Inflammatory macrophage treated with lipopolysaccharide for 1 hour (primary cell): ENCODE measurements around the gene PRSS21.

Source experiments
- DNase-seq, 2 donors: peaks; one replicate each; pipeline ENCODE4 v3.0.0-alpha.2; 2020 to 2022

PRSS21 gene, protein sequence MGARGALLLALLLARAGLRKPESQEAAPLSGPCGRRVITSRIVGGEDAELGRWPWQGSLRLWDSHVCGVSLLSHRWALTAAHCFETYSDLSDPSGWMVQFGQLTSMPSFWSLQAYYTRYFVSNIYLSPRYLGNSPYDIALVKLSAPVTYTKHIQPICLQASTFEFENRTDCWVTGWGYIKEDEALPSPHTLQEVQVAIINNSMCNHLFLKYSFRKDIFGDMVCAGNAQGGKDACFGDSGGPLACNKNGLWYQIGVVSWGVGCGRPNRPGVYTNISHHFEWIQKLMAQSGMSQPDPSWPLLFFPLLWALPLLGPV

DNA sequence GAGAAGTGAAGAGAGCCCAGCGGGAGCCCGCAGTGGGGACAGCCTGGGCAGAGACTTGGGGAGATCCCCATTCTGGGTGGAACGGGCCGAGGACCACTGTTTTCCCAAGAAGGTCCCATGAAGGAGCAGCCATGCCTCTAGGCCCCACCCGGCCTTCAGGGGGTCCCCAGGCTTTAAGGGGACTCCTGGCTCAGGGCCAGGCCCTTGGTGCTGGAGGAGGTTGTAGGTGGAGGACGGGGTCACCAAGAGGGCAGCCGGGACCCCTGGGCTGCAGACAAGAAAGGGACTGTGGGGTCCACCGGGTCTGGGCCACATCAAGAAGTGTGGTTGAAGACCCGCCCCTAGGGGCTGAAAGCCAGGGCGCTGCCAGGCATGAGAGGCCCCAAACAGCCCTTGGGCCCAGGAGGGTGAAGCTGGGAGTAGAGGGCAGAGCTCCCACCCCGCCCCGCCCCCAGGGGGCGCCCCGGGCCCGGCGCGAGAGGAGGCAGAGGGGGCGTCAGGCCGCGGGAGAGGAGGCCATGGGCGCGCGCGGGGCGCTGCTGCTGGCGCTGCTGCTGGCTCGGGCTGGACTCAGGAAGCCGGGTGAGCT is at the start of gene PRSS21:
PRSS21 (plus strand) TSS at position 487 of the 589 bp plus-strand sequence; CDS start at position 519, 32 bp downstream.
- DNase-seq, result no peak

GRCh38 chr16:2767891-2768290 is 49.1 kb upstream of the PRSS21 start:
- DNase-seq, result no peak

GRCh38 chr16:2768403-2769089 is 48.5 kb upstream of the PRSS21 start:
- DNase-seq, result no peak

GRCh38 chr16:2769100-2769529 is 47.9 kb upstream of the PRSS21 start:
- DNase-seq, result no peak

- DNase-seq, result peak in 1 of 2 donors; percentile 37
Measured at GRCh38 chr16:2769675-2770056, 47.4 kb upstream of the PRSS21 start.

GRCh38 chr16:2770057-2770951 is 46.7 kb upstream of the PRSS21 start:
- DNase-seq, result peak in 1 of 2 donors; percentile 60

- no peak for DNase-seq
Measured at GRCh38 chr16:2771496-2772402, 45.3 kb upstream of the PRSS21 start.

GRCh38 chr16:2773188-2773968 is 43.7 kb upstream of the PRSS21 start:
- DNase-seq, result no peak

- no peak for DNase-seq
Measured at GRCh38 chr16:2774161-2774891, 42.7 kb upstream of the PRSS21 start.

GRCh38 chr16:2775131-2775716 is 41.8 kb upstream of the PRSS21 start:
- peak; percentile 31 to 50 for DNase-seq

- no peak for DNase-seq
Measured at GRCh38 chr16:2775765-2776499, 41.1 kb upstream of the PRSS21 start.

GRCh38 chr16:2776500-2777139 is 40.4 kb upstream of the PRSS21 start:
- DNase-seq, result peak; percentile 15 to 40

DNA sequence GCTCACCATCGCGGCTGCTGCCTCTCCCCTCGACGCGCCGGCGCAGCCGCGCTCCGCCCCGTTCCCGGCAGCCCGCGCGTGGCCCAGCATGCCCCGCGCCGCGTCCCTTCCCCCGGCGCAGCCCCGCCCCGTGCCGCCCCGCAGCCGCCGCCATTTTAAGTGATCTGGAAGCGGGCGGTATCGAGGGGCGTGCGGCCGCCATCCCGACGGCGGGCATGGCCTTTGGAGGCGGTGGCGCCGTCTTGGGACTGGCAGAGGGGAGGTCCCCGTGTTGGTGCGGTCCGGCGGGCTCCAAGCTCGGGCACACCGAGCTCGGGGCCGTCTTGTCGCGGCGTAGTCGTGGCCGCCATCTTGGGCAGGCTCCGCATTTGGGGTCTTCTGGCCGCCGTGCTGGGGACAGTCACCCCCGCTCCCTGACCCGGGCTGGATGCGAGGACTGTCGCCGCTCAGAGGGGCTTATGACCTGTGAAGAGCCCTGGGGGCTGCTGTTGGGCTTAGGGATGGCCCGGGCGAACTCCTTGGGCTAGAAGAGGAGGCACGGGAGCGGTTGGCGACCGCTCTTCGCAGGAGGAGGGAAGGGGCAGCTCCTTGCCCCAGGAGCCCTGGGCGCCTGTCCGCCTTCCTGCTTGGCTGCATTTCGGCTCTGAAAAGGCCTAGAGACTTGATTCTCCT is 39.7 kb upstream of the PRSS21 start, which contains the start of gene ELOB:
ELOB (minus strand) TSS at position 50 of the 672 bp plus-strand sequence; CDS start at position 9, 41 bp downstream.
- peak; percentile 80 to 90 for DNase-seq

DNA sequence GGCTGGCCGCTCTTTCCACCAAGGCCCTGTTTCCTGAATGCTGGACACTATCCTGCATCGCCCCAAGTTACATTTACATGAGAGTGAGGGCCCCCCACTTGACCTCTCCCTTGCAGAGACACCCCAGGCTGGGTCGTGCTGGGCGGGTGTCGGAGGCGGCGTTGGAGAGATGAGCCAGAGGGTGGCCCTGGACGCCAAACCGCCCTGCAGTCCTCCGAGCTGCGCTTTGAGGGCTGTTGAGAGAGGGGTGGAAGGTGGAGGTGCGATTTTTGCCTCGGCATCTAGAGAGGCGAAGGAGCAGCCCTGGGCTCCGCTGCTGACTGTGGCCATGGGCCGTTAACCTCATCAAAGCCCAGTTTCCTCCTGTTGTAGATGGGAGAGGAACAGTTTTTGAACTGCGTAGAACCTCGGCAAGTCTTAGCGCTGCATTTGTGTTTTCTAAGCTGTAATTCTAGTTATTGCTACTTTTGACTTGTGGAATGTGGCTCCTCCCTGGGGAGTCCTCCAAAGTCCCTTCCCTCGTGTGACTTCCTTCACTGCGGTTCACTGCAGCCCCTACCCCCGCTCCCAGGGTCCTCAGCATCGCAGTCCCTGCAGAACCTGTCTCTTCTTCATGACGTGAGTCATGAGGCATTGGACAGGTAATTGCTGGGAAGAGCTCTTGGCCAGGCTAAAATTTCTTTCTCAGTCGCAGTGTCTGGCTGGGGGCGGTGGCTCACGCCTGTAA is 39.0 kb upstream of the PRSS21 start:
- peak in 1 of 2 donors; percentile 16 for DNase-seq

DNA sequence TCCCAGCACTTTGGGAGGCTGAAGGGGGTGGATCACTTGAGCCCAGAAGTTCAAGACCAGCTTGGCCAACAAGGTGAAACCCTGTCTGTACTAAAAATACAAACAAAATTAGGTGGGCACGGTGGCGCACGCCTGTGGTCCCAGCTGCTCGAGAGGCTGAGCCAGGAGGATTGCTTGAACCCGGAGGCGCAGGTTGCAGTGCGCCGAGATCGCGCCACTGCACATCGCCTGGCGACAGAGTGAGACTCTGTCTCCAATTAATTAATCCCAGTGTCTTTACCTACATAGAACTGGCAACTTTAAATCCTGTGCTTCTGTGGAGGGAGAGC is 38.4 kb upstream of the PRSS21 start:
- DNase-seq, result no peak

DNA sequence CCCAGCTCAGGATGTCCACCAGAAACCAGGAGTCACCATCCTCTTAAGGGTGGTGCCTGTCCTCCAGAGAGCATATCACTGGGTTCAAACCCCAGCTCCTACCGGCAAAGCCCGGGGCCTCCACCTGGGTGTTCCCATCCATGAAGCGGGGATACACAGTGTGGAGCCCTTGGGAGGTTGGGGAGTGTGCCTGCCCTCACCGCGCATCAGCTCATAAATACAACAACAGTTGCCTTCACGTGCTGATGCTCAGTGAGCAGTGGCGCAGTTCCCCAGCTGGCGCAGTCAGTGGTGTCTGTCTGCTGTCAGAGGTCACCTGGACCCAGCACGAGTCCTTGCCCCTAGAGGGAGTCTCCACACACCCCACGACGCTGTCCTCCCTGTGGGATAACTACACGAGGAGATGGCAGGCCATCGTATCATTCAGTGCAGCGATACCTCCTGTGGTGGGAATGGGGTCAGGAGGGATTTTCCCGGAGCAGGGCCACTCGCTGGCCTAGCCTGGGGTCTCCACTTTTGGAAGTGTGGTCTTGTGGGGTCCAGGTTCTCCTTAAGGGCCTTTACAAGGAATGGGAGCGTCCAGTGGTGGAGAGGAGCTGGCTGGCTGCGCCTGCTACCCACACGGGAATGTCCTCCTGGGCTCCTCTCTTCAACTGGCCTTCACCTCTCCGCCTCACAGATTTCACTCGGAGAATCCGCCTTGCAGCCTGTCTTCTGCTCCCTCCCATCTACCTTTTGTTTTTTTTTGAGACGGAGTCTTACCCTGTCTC is 37.7 kb upstream of the PRSS21 start:
- DNase-seq, result no peak
